ENCODE measurements around the gene COLGALT1. TPM values are rescaled to one million over a fixed set of nuclear protein-coding genes. Genes with fewer than 3 reads are reported as not detected.

COLGALT1 gene
- total and polyA plus RNA-seq, 9 of the 15 experiments (the other 6 are each of a cell fraction or from before 2014, with no cell fraction given) = 4.9 to 119 (median 82.6) TPM

DNA sequence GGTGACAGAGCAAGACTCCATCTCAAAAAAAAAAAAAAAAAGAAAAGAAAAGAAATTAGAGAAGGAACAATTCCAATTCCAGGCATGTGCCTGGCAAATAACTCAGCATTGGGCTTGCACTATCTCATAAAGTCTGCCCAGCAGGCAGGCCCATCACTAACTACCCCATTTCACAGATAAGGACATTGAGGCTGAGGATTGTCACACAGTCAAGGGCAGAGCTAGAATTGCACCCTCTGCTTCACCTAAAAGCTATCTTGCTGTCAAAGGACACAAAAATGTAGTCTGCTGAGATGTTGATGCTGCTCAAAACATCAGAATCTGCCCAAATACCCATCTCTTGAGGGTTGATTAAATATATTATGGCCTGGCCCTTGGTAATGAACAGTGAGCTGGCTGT is 20.7 kb upstream of the COLGALT1 start:
- ChIA-PET CTCF (ENCODE audit: low intra/inter-chr PET ratio) (no interaction called here), POLR2A (interaction anchor here (0.5 to 0.7 kb wide), 4 partner anchors 12 to 966 kb away, joined by 3 to 4 read pairs (median 3); no protein-coding TSS in a partner anchor)
- no peaks in the 10 kb centered on the region for H3K9me3 ChIP-seq (replicated peaks; ENCODE audit: control insufficient read depth, insufficient read depth, low read depth, low read length)
- FAIRE-seq (no peak), DNase-seq (ENCODE audit: extremely low read depth in 1 of 4, low spot score in 3 of 4) (no peak), ATAC-seq (no peak)
- no peak overlapping the region for H3K4me2 ChIP-seq (ENCODE audit: insufficient read depth, low read length)
- H3K9me1 ChIP-seq (ENCODE audit: control insufficient read depth, insufficient read depth, low read length) = peaks cover 2% of the 10 kb centered on the region
- no peaks in the 10 kb centered on the region for H3K36me3 ChIP-seq (ENCODE audit: control insufficient read depth, insufficient read depth, low read length)
- peaks cover 4 to 12% of the 10 kb centered on the region in 2 experiments; a peak in 2 of 5 replicates for H3K27me3 ChIP-seq (ENCODE audit: control insufficient read depth in 2 of 2, insufficient read depth in 2 of 2, low read length in 2 of 2)
- H3K9ac ChIP-seq (ENCODE audit: insufficient read depth in 1 of 2, low read depth in 2 of 2, low read length in 2 of 2) = peak overlapping the region in 1 of 2 experiments; percentile 35; a peak in 1 of 4 replicates
- no peak for TF ChIP-seq ZFP1 (CRISPR knock-in tag; IDR thresholded peaks at IDR 0.05)
- TF ChIP-seq, protein P1, sequence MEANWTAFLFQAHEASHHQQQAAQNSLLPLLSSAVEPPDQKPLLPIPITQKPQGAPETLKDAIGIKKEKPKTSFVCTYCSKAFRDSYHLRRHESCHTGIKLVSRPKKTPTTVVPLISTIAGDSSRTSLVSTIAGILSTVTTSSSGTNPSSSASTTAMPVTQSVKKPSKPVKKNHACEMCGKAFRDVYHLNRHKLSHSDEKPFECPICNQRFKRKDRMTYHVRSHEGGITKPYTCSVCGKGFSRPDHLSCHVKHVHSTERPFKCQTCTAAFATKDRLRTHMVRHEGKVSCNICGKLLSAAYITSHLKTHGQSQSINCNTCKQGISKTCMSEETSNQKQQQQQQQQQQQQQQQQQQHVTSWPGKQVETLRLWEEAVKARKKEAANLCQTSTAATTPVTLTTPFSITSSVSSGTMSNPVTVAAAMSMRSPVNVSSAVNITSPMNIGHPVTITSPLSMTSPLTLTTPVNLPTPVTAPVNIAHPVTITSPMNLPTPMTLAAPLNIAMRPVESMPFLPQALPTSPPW (CRISPR knock-in tag; IDR thresholded peaks at IDR 0.05) = no peak
- no peak for TF ChIP-seq SMC3 (conservative IDR thresholded peaks at IDR 0.05; ENCODE audit: insufficient read depth, low read depth, low read length)
- no peak for TF ChIP-seq ZZZ3 (IDR thresholded peaks at IDR 0.05)
- TF ChIP-seq SRSF1 (IDR thresholded peaks at IDR 0.05; ENCODE audit: low read depth, low read length) = no peak
- TF ChIP-seq BCOR (IDR thresholded peaks at IDR 0.05) = peak; percentile 49; the same call in 1 of the 2 replicates
- TF ChIP-seq HNRNPL (IDR thresholded peaks at IDR 0.05; ENCODE audit: low read depth, low read length) = no peak
- no peak for TF ChIP-seq MCM3 (IDR thresholded peaks at IDR 0.05)
- peak; percentile 79 for TF ChIP-seq RBM25 (IDR thresholded peaks at IDR 0.05; ENCODE audit: low read depth, low read length, severe bottlenecking)
- no peak overlapping the region for H3K4me3 ChIP-seq
- intact Hi-C loops (cut with micrococcal nuclease) (no loop called here), in situ Hi-C loops (cut with MboI) (no loop called here)
- H3K79me2 ChIP-seq (ENCODE audit: control insufficient read depth, insufficient read depth, low read length) = no peaks in the 10 kb centered on the region
- no peak overlapping the region for H3K27ac ChIP-seq (ENCODE audit: extremely low read depth, low read depth, low read length)
- peaks cover 0 to 24% of the 10 kb centered on the region in 2 experiments; a peak in 3 of 5 replicates for H3K4me1 ChIP-seq (replicated peaks in 1 of 2; ENCODE audit: control insufficient read depth in 2 of 2, insufficient read depth in 2 of 2, low read length in 2 of 2)
- H4K20me1 ChIP-seq (replicated peaks; ENCODE audit: control insufficient read depth, insufficient read depth, low read length) = no peaks in the 10 kb centered on the region
- BruUV-seq (replicated peaks) = no TSS peak
- no peak overlapping the region for H2AFZ ChIP-seq (ENCODE audit: low read depth, low read length)

Data from K562 (cell line).